Measurements from ENCODE around the gene MVB12B.

DNA sequence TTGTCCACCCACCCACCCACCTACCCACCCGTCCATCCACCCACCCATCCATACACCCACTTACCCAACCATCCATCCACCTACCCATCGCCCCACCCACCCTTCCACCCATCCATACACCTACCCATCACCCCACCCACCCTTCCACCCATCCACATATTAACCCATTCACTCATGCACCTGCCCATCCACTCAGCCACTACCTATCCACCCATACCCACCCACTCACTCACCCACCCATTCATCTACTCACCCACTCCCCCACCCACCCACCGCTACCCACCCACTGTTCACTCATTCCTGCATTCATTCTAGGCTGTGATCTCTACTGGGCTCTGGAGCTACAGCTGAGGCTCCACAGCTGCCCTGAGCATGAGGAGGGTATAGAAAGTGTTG lies 169.6 kb downstream of the MVB12B start:
- TF ChIP-seq, protein P1, sequence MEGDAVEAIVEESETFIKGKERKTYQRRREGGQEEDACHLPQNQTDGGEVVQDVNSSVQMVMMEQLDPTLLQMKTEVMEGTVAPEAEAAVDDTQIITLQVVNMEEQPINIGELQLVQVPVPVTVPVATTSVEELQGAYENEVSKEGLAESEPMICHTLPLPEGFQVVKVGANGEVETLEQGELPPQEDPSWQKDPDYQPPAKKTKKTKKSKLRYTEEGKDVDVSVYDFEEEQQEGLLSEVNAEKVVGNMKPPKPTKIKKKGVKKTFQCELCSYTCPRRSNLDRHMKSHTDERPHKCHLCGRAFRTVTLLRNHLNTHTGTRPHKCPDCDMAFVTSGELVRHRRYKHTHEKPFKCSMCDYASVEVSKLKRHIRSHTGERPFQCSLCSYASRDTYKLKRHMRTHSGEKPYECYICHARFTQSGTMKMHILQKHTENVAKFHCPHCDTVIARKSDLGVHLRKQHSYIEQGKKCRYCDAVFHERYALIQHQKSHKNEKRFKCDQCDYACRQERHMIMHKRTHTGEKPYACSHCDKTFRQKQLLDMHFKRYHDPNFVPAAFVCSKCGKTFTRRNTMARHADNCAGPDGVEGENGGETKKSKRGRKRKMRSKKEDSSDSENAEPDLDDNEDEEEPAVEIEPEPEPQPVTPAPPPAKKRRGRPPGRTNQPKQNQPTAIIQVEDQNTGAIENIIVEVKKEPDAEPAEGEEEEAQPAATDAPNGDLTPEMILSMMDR (IDR thresholded peaks at IDR 0.05), result no peak
- TF ChIP-seq POLR2A (IDR thresholded peaks at IDR 0.05) (no peak), EP300 (IDR thresholded peaks at IDR 0.05) (no peak)

All from tibial nerve (tissue), 4 donors.